IMR-90 (cell line): ENCODE measurements around the gene B9D1. TPM values are rescaled to one million over a fixed set of nuclear protein-coding genes. Genes with fewer than 3 reads are reported as not detected.
A peak's percentile ranks its signal among the peaks of the same experiment; 100 is the strongest.

Experiments used
- ATAC-seq: fragments of 200-7000 bp; cut with Tn5 transposase; 2 replicates; pipeline ENCODE4 v1.9.1; 2020; ENCODE audit warnings: low read depth, mild to moderate bottlenecking, moderate library complexity
- BruUV-seq: library from RNA; stranded (reverse); fragments of 400-500 nt; replicated peaks from 2 replicates; lab custom pipeline; 2021; lab: Mats Ljungman, UMichigan
- CTCF ChIA-PET: fragments of 300-600 bp; formaldehyde crosslinking; extraction: SDS; loops from one replicate; lab custom pipeline; 2021; ENCODE audit warnings: antibody characterized with exemption; lab: Yijun Ruan, JAX
- POLR2A ChIA-PET: fragments of 300-600 bp; sonication (Branson Sonifier 250); formaldehyde crosslinking; loops from one replicate; lab custom pipeline; 2022; ENCODE audit warnings: antibody characterized with exemption; ENCODE audit not compliant: unreplicated experiment; lab: Charles Lee
- DNase-seq: peaks from one replicate; pipeline ENCODE4 v3.0.0; 2013
- H2AFZ ChIP-seq: replicated peaks from 2 replicates; pipeline ENCODE3; 2013; ENCODE audit warnings: low read length, mild to moderate bottlenecking; ENCODE audit not compliant: poor library complexity
- H2AK5ac ChIP-seq: 2 replicates; pipeline ENCODE4 v1.6.1; 2013; ENCODE audit warnings: low read depth, low read length, inconsistent platforms
- H2AK9ac ChIP-seq: replicated peaks from 2 replicates; pipeline ENCODE3; 2013; ENCODE audit warnings: mild to moderate bottlenecking, low read depth, low read length, moderate library complexity; ENCODE audit not compliant: poor library complexity
- H2BK120ac ChIP-seq: 2 replicates; pipeline ENCODE4 v1.6.1; 2013; ENCODE audit warnings: low read depth, low read length, inconsistent platforms
- H2BK15ac ChIP-seq: 3 replicates; pipeline ENCODE4 v1.6.1; 2013; ENCODE audit warnings: low read depth, low read length, inconsistent platforms
- H2BK20ac ChIP-seq: 2 replicates; pipeline ENCODE4 v1.6.1; 2013; ENCODE audit warnings: low read depth, mild to moderate bottlenecking, inconsistent platforms, low read length, moderate library complexity
- H2BK5ac ChIP-seq: 2 replicates; pipeline ENCODE4 v1.6.1; 2013; ENCODE audit warnings: mild to moderate bottlenecking, low read depth, low read length, inconsistent platforms; ENCODE audit not compliant: poor library complexity, severe bottlenecking
- H3K14ac ChIP-seq: replicated peaks from 2 replicates; pipeline ENCODE4 v1.6.1; 2013; ENCODE audit warnings: low read depth, low read length, inconsistent platforms
- H3K18ac ChIP-seq: 2 replicates; pipeline ENCODE4 v1.6.1; 2013; ENCODE audit warnings: low read depth, low read length, control low read depth
- H3K23ac ChIP-seq: 2 replicates; pipeline ENCODE4 v1.6.1; 2013; ENCODE audit warnings: low read depth, low read length, inconsistent platforms
- H3K27ac ChIP-seq: 2 replicates; pipeline ENCODE4 v1.5.1; 2013; ENCODE audit warnings: mild to moderate bottlenecking, control low read depth, low read length; ENCODE audit not compliant: insufficient read depth
- H3K27me3 ChIP-seq: 2 replicates; pipeline ENCODE4 v1.6.1; 2013; ENCODE audit warnings: low read length; ENCODE audit not compliant: control insufficient read depth, insufficient read depth
- H3K36me3 ChIP-seq: 2 replicates; pipeline ENCODE4 v1.6.1; 2013; ENCODE audit warnings: low read length, mixed read lengths; ENCODE audit not compliant: control insufficient read depth, insufficient read depth
- H3K4ac ChIP-seq: 2 replicates; pipeline ENCODE4 v1.6.1; 2013; ENCODE audit warnings: low read depth, low read length, inconsistent platforms
- H3K4me1 ChIP-seq: 2 replicates; pipeline ENCODE4 v1.6.1; 2013; ENCODE audit warnings: low read length, mixed read lengths; ENCODE audit not compliant: control insufficient read depth, insufficient read depth
- H3K4me2 ChIP-seq: 2 replicates; pipeline ENCODE4 v1.6.1; 2013; ENCODE audit warnings: low read depth, mild to moderate bottlenecking, control low read depth, low read length, moderate library complexity
- H3K4me3 ChIP-seq: 2 replicates; pipeline ENCODE4 v1.5.1; 2013; ENCODE audit warnings: low read depth, mild to moderate bottlenecking, control low read depth, low read length, moderate library complexity; ENCODE audit not compliant: insufficient read depth
- H3K56ac ChIP-seq: 2 replicates; pipeline ENCODE4 v1.6.1; 2013; ENCODE audit warnings: low read length, inconsistent platforms; ENCODE audit not compliant: insufficient read depth; ENCODE audit errors: extremely low read depth
- H3K79me1 ChIP-seq, 2 experiments: 2 replicates each; pipeline ENCODE4 v1.6.1; 2013; ENCODE audit warnings: low read length in 2 of 2, inconsistent platforms in 1 of 2, low read depth in 1 of 2
- H3K9ac ChIP-seq: 2 replicates; pipeline ENCODE4 v1.6.1; 2013; ENCODE audit warnings: low read depth, low read length, control low read depth
- H3K9me1 ChIP-seq: 2 replicates; pipeline ENCODE4 v1.6.1; 2013; ENCODE audit warnings: low read length, inconsistent platforms; ENCODE audit not compliant: insufficient read depth
- H3K9me3 ChIP-seq: 2 replicates; pipeline ENCODE4 v1.6.1; 2013; ENCODE audit warnings: low read length; ENCODE audit not compliant: control insufficient read depth, insufficient read depth
- H4K20me1 ChIP-seq: 2 replicates; pipeline ENCODE4 v1.6.1; 2013; ENCODE audit warnings: low read length, inconsistent platforms; ENCODE audit not compliant: insufficient read depth
- H4K5ac ChIP-seq: 2 replicates; pipeline ENCODE4 v1.6.1; 2013; ENCODE audit warnings: mild to moderate bottlenecking, low read depth, low read length, control low read depth
- H4K8ac ChIP-seq, 2 experiments: 2 replicates each; pipeline ENCODE4 v1.6.1; 2013; ENCODE audit warnings: low read depth in 2 of 2, low read length in 2 of 2, control low read depth in 1 of 2, inconsistent platforms in 1 of 2
- H4K91ac ChIP-seq: 2 replicates; pipeline ENCODE4 v1.6.1; 2013; ENCODE audit warnings: low read depth, low read length, inconsistent platforms; ENCODE audit not compliant: insufficient read depth
- CEBPB ChIP-seq: IDR thresholded peaks from 2 replicates; pipeline ENCODE4 v1.6.1; 2012; ENCODE audit warnings: low read depth, low read length, improper control_type of control experiment
- MAZ ChIP-seq: IDR thresholded peaks from 2 replicates; pipeline ENCODE4 v1.6.1; 2012; ENCODE audit warnings: low read depth, mild to moderate bottlenecking, low read length, improper control_type of control experiment, moderate library complexity, borderline replicate concordance
- RAD21 ChIP-seq: IDR thresholded peaks from 2 replicates; pipeline ENCODE4 v1.6.1; 2012; ENCODE audit warnings: low read length, improper control_type of control experiment
- WGBS, 2 experiments: methylation state at CpG; one replicate each; pipeline versions ENCODE4 v1.1.5 to v1.1.7; 2013; ENCODE audit warnings: missing lambda C conversion rate in 2 of 2; ENCODE audit not compliant: insufficient read length in 1 of 2; ENCODE audit errors: extremely low coverage in 2 of 2; 5-methylcytosine and 5-hydroxymethylcytosine counted together
- dilution Hi-C: fragments of 300-500 bp; cut with HindIII; formaldehyde crosslinking; loops from one replicate; pipeline ENCODE4 v1.14.3; 2018; ENCODE audit warnings: low sequenced_read_pairs; ENCODE audit not compliant: unreplicated experiment
- in situ Hi-C: fragments of 300-500 bp; cut with MboI; formaldehyde crosslinking; loops from 3 replicates; pipeline ENCODE4 v1.14.3; 2019; ENCODE audit warnings: low sequenced_read_pairs, inconsistent platforms, mixed read lengths
- intact Hi-C: fragments of 100-400 bp; cut with micrococcal nuclease; formaldehyde crosslinking; loops from 2 replicates; pipeline ENCODE4 v1.10.0; 2022
- polyA plus RNA-seq, 3 experiments: library from polyadenylated mRNA; depleted of rRNA; stranded (reverse); fragments of >200 nt; gene quantifications; 2 replicates each; pipeline ENCODE4 v1.2.3, GENCODE V29; 2012; ENCODE audit warnings: low replicate concordance in 1 of 3
- total RNA-seq: library from RNA; depleted of rRNA; stranded (reverse); fragments of >200 nt; gene quantifications from 2 replicates; pipeline ENCODE4 v1.2.3, GENCODE V29; 2012

B9D1 gene
- total and polyA plus RNA-seq, 2 of the 4 experiments (the other 2 are of a cell fraction): 42.5 to 43.8 TPM

DNA sequence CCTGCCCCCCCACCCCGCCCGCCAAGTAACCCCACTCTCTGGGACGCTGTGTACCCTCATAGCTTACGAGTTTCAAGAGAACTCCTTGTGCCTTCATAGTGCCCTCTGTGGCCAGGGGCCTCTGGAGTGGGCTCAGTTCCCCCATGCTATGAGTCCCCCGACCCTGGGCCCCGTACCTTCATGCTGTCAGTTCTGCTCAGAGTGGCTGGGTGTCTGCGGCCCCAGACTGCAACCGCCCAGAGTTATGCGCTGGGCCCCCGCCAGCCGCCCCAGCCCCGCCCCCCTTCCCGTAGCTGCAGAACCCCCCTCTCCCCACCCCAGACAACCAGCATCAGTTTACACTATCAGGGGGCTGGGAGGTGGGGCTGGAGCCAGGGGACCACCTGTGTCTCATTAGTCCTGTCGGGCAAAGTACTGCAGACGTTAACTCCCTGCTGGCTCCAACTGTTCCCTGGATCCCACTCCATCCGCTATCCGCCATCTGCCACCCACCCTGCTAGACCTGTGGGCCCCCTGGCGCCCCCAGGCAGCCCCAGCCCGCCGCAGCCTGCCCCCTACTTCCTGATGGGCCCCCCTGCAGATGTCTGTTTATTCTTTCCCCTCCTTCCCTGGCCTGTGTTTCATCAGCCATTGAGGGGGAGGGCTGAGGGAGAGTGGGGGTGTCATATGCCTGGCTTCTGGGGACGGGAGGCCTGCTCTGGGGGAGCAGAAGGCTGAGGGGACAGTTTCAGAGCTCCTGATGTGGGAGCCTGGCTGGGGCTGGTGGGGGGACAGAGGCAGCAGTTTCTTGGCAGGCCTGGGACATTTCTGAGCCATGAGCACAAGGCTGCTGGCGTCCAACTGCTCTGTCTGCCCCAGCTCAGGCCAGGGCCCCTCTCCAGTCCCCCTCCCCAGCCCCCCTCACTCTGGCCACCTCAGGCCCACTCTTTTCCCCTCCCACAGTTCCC lies 24.7 kb upstream of the B9D1 start, which contains the start of gene MFAP4:
Gene MFAP4 (minus strand): TSS at position 217 of the 947 bp plus-strand sequence. CDS start 35 bp downstream, at position 182.
- in situ Hi-C loops (no loop called here), intact Hi-C loops (loop anchor here (1.0 to 2.0 kb wide), 2 partner anchors 25 to 122 kb away; partner anchors contain the start of gene B9D1), dilution Hi-C loops (no loop called here)
- H3K9me1 ChIP-seq: peaks cover 43% of the 10 kb centered on the region
- H2BK15ac ChIP-seq: peak within 1 kb of the TSS; percentile 76; the same call in 2 of the 3 replicates
- H4K20me1 ChIP-seq: peaks cover 19% of the 10 kb centered on the region
- BruUV-seq: no TSS peak
- H3K9me3 ChIP-seq: no peaks in the 10 kb centered on the region
- peak within 1 kb of the TSS; percentile 98 for H2BK5ac ChIP-seq
- peak within 1 kb of the TSS; percentile 57 for H3K4me3 ChIP-seq
- H3K18ac ChIP-seq: peak within 1 kb of the TSS; percentile 92
- H3K23ac ChIP-seq: peak within 1 kb of the TSS; percentile 95
- ChIA-PET CTCF (interaction anchor here (0.8 to 1.5 kb wide), 2 partner anchors 24 to 60 kb away, joined by 3 to 5 read pairs; no protein-coding TSS in a partner anchor), POLR2A (interaction anchor here (0.6 to 2.2 kb wide), 4 partner anchors 10 to 60 kb away, joined by 5 to 12 read pairs (median 8); partner anchors contain the start of gene MAPK7)
- H3K4ac ChIP-seq: peak within 1 kb of the TSS; percentile 91
- peaks cover 13 to 40% of the 10 kb centered on the region in 2 experiments for H3K79me1 ChIP-seq
- H2AK5ac ChIP-seq: peak within 1 kb of the TSS; percentile 95
- H3K56ac ChIP-seq: peak within 1 kb of the TSS; percentile 70
- peaks cover 52% of the 10 kb centered on the region for H3K4me1 ChIP-seq
- ATAC-seq: peak; percentile 43
- peak within 1 kb of the TSS; percentile 94 for H4K91ac ChIP-seq
- DNase-seq: peak; percentile 90
- peak within 1 kb of the TSS; percentile 86 for H2BK120ac ChIP-seq
- TF ChIP-seq CEBPB (0 out of 2 replicates have a peak, but pooled peaks have one; percentile 7), MAZ (peak; percentile 80; the same call in 1 of the 2 replicates), RAD21 (no peak)
- peak within 1 kb of the TSS; percentile 84 for H2BK20ac ChIP-seq
- 0% methylated on average over 6 of the region's 22 CpGs; no CpG with 5 or more reads in 1 of the 2 experiments for WGBS, 2 experiments
- H2AK9ac ChIP-seq: peak within 1 kb of the TSS; percentile 98
- peak within 1 kb of the TSS; percentile 89 for H3K9ac ChIP-seq
- peak within 1 kb of the TSS; percentile 87 for H4K5ac ChIP-seq
- H3K27ac ChIP-seq: peak within 1 kb of the TSS; percentile 96
- peak within 1 kb of the TSS; percentile 29 to 87 for H4K8ac ChIP-seq
- H2AFZ ChIP-seq: peak within 1 kb of the TSS; percentile 85
- H3K27me3 ChIP-seq: no peaks in the 10 kb centered on the region
- peak within 1 kb of the TSS; percentile 81 for H3K4me2 ChIP-seq
- H3K14ac ChIP-seq: peak within 1 kb of the TSS; percentile 93
- peaks cover 35% of the 10 kb centered on the region for H3K36me3 ChIP-seq
